GM18873 (cell line): ENCODE measurements around the gene C1QTNF4.
"Not testable (repeated sequence)": the region's sequence is repeated elsewhere in the genome, so short reads cannot be mapped to it uniquely, and the experiment has no call there.

Experiments used
- ATAC-seq: cut with Tn5 transposase; IDR thresholded peaks from one replicate; pipeline ENCODE4 v1.9.1; 2021; ENCODE audit warnings: mild to moderate bottlenecking, moderate library complexity, moderate number of reproducible peaks; ENCODE audit not compliant: unreplicated experiment, low FRiP score

C1QTNF4 gene

GRCh38 chr11:47570651-47571356 is 23.4 kb downstream of the C1QTNF4 start:
- no peak for ATAC-seq

DNA sequence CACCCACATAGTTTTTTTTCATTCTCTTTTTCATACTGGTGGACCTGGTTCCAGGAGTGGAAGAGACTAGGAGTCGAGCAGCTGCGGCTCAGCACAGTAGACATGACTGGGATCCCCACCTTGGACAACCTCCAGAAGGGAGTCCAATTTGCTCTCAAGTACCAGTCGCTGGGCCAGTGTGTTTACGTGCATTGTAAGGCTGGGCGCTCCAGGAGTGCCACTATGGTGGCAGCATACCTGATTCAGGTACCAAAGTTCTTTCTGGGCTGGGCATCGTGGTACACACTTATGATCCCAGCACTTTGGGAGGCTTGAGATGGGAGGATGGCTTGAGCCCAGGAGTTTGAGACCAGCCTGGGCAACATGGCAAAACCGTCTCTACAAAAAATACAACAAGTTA is 24.6 kb downstream of the C1QTNF4 start:
- ATAC-seq = no peak

GRCh38 chr11:47566149-47566698 is 28.0 kb downstream of the C1QTNF4 start:
- ATAC-seq = no peak

DNA sequence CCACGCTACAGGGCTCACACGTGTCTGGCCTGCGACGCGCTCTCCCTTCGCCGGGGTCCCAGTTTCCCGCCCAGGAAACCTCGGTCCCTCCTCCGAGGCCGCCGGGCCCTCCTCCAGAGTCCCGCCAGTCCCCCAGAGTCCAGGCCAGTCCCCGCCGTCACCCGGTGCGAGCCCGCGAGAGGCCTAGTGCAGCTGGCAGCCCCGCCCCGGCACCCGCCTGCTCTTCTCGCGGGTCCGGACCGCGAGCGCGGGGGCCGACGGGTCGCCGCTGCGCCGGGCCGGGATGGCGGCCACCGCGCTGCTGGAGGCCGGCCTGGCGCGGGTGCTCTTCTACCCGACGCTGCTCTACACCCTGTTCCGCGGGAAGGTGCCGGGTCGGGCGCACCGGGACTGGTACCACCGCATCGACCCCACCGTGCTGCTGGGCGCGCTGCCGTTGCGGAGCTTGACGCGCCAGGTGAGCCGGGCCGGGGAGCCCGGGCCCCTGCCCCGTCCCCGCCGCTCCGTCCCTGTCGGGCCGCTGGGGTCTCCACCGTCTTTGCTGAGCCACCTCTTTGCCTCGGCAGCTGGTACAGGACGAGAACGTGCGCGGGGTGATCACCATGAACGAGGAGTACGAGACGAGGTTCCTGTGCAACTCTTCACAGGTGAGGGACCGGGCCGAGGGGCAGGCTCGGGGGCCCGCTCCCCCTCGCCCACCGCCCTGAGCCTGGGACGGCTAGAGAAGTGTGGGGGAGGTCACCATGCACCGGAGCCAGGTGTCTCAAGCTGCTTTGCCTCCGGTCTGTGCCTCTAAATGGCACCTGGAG is 28.7 kb downstream of the C1QTNF4 start, which contains the start of gene PTPMT1:
Gene PTPMT1, plus strand, starts transcription at position 260 of the 809 bp plus-strand sequence. Its CDS starts 24 bp downstream, at position 284.
- peak; percentile 51 for ATAC-seq

DNA sequence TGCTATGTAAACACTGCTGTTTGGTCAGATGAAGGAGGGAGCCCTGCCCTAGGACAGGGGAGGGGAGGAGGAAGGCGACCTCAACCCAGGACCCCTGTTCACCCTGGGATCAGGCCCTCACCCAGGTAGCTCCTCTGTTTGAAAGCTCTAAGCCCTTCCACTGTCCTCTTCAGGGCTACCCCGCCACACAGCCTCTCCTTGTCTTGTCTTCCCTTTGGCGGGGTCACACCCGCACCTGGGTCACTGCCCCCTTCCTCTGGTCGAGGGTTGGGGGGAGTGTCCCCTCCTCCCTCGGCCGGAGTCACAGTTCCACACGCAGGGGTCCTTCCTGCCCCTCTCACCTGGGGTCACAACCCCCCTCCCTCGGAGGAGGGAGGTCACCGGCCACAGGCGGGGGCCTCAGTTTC is 29.3 kb downstream of the C1QTNF4 start:
- ATAC-seq = peak; percentile 18

DNA sequence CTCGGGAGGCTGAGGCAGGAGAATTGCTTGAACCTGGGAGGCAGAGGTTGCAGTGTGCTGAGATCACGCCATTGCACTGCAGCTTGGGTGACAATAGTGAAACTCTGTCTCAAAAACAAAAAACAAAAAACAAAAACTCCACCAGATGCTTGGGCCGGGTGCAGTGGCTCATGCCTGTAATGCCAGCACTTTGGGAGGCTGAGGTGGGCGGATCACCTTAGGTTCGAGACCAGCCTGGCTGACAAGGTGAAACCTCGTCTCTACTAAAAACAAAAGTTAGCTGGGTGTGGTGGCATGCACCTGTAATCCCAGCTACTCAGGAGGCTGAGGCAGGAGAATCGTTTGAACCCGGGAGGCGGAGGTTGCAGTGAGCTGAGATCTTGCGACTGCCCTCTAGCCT is 29.8 kb downstream of the C1QTNF4 start:
- not testable (repeated sequence) for ATAC-seq

GRCh38 chr11:47562393-47562792 is 31.8 kb downstream of the C1QTNF4 start:
- not testable (repeated sequence) for ATAC-seq

DNA sequence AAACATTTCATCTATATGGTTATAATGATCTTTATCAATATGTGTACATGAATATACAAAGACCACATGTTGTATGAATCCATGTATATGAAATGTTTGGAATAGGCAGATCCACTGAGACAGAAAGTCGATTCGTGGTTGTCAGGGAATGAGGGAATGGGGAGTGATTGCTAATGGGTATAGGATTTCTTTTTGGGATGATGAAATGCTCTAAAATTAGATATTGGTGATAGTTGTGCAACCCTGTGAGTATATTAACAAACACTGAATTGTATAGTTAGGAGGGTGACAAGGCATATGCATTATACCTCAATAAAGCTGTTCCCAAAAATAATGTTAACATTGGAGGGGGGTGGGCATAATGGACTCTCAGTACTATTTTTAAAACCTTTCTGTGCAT is 33.8 kb downstream of the C1QTNF4 start:
- no peak for ATAC-seq

DNA sequence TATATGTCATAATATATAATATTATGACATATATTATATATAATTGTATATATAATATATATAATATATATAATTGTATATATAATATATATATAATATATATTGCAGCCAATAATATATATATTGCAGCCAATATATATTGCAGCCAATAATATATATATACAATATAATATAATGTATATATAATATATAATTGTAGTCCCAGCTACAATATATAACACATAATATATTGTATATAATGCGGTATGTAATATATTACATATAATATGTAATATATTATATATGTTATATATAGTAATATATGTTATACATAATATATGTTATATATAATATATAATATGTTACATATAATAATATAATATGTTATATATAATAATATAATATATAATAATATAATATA is 35.5 kb downstream of the C1QTNF4 start:
- ATAC-seq = no peak

DNA sequence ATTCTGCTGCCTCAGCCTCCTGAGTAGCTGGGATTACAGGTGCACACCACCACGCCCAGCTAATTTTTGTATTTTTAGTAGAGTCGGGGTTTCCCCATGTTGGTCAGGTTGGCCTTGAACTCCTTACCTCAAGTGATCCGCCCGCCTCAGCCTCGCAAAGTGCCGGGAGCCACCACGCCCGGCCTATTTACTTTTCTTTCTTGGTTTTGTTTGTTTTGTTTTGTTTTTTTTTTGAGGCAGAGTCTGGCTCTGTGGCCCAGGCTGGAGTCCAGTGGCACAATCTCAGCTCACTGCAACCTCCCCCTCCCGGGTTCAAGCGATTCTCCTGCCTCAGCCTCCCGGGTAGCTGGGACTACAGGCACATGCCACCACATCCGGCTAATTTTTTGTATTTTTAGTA is 37.2 kb downstream of the C1QTNF4 start:
- not testable (repeated sequence) for ATAC-seq

- peak; percentile 28 for ATAC-seq
Measured at GRCh38 chr11:47553406-47553743, 40.8 kb downstream of the C1QTNF4 start.

- ATAC-seq = peak; percentile 82
Measured at GRCh38 chr11:47552566-47553405, 41.4 kb downstream of the C1QTNF4 start, which contains the start of gene CELF1. Gene CELF1 (minus strand): TSS chr11:47553132. CDS start chr11:47499523, 53,609 bp downstream.

- ATAC-seq = no peak
Measured at GRCh38 chr11:47552056-47552565, 42.1 kb downstream of the C1QTNF4 start.

DNA sequence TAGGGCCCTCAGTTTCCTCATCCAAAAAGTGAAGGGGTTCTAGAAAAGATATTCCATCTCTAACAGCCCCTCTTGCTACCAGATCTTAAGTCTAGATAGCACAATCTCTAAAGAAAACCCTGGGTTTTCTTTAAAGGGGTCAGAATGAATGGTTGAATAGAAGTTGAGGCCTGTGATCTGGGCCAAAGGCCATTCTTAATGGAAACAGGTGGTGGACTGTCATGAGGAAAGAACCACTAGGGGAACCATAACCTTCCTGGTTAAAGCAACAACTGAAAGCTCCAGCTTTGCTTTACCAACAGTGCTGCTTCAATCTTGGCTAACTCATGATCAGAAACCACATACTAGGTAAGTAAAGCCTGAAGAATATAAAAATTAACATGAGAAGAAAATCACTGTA is 43.1 kb downstream of the C1QTNF4 start:
- no peak for ATAC-seq

GRCh38 chr11:47550288-47551047 is 43.7 kb downstream of the C1QTNF4 start:
- ATAC-seq = no peak

GRCh38 chr11:47546274-47546673 is 47.9 kb downstream of the C1QTNF4 start:
- not testable (repeated sequence) for ATAC-seq

GRCh38 chr11:47545298-47545697 is 48.9 kb downstream of the C1QTNF4 start:
- no peak for ATAC-seq

- no peak for ATAC-seq
Measured at GRCh38 chr11:47541070-47541469, 53.1 kb downstream of the C1QTNF4 start.

- ATAC-seq = no peak
Measured at GRCh38 chr11:47539681-47540039, 54.6 kb downstream of the C1QTNF4 start.
